Stimulated activated CD4-positive, alpha-beta T cell treated with anti-CD3 and anti-CD28 coated beads, Interleukin-15, amount 100 ng/mL, for 48 hours (primary cell): Measurements from ENCODE around the gene SLC5A6.

Experiments used
- DNase-seq, 2 donors: peaks; one replicate each; pipeline ENCODE4 v3.0.0-alpha.2; 2020; ENCODE audit warnings: low read depth in 2 of 2

SLC5A6 gene

GRCh38 chr2:27211943-27212625, at the start of gene SLC5A6, which contains the start of gene ATRAID:
Gene SLC5A6, minus strand, starts transcription at chr2:27212268. Its CDS starts 4,618 bp downstream, at chr2:27207650.
Gene ATRAID, plus strand, starts transcription at chr2:27212041. Its CDS starts 328 bp downstream, at chr2:27212369.
- peak; percentile 75 to 87 for DNase-seq

DNA sequence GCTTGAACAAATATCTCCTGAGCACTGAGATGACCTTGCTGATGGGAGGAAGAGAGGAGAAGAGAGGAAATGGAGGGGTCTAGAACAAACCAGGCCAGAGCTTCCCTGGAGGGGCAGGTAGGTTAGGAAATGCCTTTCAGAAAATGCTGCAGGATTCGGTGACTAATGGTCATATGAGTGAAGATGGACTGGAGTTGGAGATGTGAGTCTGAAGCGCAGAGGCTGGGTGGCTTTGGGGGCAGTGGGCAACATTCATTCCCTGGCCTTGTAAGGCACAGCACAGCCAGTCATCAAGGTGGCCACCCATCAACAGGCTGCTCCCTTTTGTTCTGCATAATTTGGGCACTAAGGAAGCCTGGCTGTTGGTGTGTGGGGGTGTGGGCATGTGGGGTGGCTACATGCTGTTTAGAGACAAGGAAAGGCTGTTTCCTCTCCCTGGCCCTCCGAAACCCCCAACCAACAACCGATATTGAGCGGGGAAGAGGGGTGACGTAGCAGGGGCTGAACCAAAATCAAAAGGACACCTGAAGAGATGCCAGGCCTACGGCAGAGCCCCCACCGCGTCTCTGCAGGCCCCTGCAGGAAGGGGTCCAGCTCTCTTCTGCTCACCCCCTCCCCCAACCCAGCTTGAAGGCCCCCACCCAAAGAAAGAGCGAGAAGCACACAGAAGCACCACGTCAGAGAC, 49.3 kb upstream of the SLC5A6 start:
- DNase-seq = no peak

DNA sequence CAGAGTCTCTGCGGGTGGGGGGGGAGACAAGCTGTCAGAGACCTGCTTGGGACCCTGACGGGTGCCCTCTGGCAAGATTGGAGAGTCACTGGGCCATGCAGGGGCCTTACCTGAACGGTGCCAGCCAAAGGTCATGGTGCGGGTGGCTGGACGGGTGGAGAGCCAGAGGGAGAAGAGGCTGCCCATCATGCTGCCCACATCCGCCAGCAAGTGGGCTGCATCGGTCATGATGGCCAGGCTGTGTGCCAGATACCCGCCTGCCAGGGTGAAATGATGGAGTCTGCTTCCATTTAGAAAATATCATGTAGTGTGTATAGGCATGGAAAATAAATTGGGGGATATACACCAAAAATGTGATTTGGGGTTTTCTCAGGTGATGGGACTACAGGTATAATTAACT, 46.0 kb upstream of the SLC5A6 start:
- no peak for DNase-seq

DNA sequence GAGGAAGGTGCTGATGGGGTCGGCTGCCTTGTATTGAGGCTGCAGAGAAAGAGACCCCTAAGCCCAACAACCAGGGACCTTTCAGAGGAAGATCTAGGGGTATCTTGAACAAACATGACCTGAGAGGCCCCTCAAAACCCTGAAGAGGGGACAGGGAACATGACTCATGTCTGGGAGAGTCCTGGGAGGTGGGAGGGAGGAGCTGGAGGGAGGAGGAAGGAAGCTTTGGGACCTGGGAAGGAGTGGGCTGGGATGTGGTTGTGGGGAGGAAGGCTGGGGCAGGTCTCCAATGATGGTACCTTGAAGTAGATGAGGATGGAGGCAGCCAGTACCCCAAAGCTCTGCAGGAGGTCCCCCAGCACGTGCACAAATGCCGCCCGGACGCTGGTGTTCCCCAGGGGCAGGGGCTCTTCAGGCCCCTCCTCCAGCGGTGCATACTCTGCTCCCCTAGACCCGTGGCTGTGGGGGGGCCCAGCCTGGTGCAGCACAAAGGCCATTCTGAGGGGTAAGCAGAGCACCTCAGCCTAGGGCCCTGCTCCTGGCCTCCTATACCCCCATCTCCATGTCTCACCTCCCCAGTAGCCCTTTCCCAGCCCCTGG, 44.9 kb upstream of the SLC5A6 start:
- DNase-seq = no peak

DNA sequence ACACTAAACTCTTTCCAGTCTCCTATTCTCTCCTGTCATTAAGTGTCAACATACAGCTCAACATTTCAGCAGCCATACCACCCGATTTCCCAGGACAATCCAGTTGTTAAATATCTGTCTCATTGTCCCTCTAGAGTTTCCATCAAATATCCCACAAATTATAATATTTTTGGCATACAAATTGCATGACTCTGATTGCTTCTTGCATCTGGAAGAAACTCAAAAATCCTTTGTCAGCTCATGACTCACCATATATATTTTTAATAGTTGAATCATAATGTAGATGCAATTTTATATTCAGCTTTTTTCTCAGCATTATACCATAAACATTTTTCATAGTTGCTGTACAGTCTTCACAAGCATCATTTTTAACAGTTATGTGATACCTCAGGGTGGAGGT, 43.6 kb upstream of the SLC5A6 start:
- DNase-seq = no peak

DNA sequence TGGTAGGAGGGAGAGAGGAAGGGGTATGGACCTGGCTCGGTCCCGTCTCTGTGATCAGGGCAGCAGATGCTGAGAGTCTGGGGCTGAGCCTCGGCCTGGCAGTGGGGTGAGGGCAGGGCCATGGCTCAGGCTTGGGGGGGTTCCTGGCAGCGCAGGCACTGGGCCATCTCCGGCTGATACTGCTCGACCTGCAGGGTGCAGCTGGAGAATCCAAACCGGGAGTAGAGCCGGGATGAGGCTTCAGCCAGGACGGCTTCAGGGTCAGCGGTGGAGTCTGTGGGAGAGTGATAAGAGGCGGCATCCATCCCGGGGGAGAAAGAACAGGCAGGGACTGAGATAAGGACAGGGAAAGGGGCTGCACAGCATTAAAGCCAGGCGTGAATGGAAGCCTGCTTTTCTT, 43.1 kb upstream of the SLC5A6 start:
- DNase-seq = no peak

- DNase-seq = no peak
Observed at GRCh38 chr2:27251766-27252165, 39.7 kb upstream of the SLC5A6 start.

DNA sequence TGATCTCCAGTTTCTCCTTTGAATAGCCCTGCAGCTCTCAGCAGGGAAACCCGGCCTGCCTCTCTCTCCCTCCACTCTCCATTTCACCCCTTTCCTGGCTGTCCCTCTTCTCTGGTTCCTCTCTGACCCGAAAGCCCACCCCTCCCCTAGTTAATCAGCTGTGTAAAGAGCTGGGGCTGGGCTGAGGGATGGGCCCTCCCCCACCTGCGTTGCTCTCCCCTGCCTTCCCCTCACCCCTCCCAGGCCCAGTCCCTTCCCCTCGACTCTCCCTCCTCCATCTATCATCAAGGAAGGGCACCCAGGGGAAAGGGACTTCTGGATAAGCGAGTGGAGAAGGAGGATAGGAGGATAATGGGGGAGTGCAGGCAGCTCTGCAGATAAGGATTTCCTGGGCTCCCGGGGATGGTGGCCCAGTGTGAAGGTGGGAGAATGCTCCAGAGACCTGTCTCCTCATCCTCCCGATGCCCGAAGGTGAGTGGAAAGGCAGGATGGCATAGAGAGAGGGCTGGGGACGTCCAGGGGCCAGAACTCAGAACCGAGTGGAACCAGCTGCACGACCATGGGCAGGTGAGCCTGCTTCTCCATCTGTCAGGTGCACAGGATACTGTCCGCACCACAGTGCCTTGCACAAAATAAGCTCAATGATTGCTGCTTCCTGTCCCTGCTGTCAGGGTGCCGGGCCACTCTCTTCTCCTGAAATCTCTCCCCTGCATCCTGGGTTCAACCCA, 38.7 kb upstream of the SLC5A6 start:
- no peak for DNase-seq

DNA sequence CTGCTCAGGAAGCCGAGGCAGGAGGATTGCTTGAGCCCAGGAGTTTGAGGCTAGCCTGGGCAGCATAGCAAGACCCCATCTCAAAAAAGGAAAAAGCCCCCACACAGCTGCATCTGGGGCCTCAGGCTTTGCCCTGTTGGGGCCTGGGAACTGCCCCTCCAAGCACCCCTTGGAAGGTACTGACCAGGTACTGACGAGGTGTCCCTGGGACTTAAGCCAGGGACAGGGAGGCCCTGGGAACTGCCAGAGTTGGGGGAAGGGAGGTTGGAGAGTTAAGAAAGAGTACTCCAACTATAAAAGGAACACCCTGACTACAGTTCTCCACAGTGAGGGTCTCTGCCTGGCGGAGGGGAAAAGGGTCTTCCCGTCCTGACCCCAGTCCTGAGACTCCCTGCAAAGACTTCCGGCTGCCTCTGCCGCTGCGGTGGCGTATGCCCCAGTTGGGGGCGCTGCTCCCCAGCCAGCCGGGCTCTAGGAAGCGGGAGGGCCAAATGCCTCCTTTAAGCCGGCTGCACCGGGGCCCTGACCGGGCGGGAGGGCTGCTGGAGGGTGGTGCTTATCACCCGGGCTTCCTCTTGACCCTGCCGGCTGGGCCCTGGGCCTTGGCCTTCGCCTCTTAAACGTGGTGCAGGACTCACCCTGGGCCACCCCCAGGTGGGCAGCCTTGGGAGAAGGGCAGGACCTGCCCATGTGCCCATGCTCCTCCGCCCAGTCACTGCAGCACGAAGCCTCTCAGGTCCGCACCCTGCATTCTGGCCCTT, 38.0 kb upstream of the SLC5A6 start:
- DNase-seq = peak; percentile 34 to 54

DNA sequence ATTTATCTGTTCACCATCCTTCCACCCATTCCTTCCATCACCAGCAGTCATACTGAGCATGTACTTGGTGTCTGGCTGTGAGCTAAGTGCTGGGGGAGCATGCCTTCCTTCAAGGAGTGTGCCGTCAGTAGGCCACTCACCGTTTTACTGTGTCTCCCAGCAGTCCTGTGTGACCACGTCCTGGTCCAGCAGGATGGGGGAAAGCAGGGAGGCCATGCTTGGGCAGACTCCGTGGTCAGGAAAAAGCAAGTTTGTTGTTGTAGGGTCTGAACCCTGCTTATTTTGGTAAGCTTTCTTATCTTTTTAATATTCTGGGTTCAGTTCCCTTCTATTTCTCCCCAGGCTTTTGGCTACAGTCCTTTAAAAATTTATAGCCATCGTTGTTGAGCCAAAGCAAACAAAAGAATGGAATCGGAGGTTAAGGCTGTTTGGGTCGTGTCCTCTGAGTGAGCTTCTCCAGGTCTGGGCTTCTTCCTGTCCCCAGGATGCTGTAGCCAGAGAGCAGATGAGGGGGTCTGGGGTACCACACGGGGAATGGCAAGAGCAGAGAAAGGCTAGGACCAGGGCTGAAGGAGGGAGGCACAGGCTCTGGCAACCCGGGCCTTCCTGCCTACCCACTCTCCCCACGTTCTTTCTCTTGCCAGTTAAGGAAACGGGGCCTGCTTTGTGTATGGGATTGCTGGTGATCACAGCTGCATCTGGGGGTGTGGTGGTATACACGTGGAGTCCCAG, 37.3 kb upstream of the SLC5A6 start:
- no peak for DNase-seq

DNA sequence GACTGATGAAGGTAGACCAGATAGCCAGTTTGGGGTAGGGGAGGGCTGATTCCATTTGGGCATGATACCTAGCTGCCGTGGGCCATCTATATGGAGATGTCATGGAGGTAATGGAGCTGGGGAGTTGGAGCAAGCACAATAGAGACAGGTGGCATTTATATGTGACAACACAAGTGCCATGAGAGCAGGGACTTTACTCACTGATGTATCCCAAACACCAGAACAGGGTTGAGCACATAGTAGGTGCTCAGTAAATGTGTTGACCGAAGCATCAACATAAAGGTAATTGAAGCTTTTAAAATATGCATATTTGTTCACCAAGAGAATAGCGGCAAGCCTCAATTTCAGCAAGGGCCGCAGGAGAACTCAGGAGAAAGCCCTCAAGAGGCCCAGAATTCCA, 35.8 kb upstream of the SLC5A6 start:
- DNase-seq = no peak

GRCh38 chr2:27245626-27246025, 33.6 kb upstream of the SLC5A6 start:
- no peak for DNase-seq

DNA sequence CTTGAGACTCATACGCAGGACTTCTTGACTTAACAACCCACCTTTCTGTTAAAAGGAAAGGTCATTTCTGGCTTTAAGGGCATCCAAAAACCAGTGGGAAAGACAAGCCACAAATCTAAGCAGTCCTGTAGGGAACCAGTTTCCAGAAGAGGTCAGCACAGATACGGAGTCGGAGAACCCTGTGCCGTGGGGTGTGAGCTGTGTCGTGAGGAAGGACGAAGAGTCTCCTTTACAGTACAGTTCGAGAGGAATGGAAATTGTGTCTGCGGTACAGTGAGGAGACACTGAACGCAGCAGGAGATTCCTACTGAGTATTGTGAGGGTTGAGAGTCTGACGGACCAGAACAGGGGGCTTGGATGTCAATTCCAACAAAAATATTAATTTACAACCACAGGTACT, 33.0 kb upstream of the SLC5A6 start:
- DNase-seq = no peak

- no peak for DNase-seq
Observed at GRCh38 chr2:27243391-27244130, 31.5 kb upstream of the SLC5A6 start.

DNA sequence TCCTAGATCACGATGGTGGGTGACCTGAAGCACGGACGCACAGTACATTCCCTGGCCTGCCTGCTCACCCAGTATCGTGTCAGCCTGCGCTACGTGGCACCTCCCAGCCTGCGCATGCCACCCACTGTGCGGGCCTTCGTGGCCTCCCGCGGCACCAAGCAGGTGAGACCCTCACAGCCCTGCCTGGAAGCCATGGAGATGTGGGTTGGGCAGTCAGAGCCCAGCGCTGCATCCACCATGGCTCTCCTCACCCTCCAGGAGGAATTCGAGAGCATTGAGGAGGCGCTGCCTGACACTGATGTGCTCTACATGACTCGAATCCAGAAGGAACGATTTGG, 30.5 kb upstream of the SLC5A6 start:
- no peak for DNase-seq

DNA sequence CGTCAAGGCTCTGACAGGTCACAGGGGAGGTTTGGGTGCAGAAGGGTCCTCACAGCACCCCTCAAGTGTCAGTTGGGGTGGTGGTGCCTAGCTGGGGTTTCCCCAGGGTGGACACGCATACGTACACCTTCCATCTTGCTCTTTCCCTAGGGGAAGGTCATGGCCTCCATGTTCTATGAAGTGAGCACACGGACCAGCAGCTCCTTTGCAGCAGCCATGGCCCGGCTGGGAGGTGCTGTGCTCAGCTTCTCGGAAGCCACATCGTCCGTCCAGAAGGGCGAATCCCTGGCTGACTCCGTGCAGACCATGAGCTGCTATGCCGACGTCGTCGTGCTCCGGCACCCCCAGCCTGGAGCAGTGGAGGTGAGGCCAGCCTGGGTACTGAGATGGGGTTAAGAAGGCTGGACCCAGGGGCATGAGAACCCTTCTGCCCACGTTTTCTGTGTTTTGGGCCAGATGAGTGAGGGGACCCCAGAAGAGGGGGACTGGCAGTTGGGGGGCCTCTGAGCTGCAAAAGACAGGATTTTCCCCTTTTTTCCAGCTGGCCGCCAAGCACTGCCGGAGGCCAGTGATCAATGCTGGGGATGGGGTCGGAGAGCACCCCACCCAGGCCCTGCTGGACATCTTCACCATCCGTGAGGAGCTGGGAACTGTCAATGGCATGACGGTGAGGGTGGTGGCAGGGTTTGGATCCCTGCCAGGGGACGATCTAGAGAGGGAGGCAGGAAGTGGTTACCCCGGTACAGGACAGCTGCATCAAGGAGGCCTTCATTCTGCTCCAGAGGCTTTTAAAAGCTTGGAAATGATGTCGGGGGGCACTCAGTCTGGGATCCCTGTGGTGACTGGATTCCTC, 29.9 kb upstream of the SLC5A6 start:
- no peak for DNase-seq

DNA sequence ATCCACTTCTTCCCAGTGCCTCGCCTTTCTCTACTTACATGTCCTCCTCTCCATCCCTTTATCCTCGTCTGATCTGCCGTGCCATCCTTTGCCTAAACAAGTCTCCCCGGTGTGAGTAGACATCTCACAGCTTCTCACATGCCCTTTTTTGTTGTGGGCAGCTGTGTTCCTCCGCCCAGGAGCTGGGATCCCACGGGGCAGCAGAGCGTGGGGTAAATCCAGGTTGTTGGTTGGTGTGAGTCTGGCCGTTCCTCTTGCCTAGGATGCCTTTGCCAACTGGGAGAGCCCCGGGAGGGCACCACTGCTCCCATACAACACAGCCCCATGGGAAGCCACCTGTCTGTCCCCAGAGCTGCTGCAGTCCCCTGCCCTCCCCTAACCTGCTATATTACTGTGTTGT, 28.3 kb upstream of the SLC5A6 start:
- no peak for DNase-seq

GRCh38 chr2:27238976-27239375, 26.9 kb upstream of the SLC5A6 start:
- no peak for DNase-seq

- no peak for DNase-seq
Observed at GRCh38 chr2:27237341-27237945, 25.4 kb upstream of the SLC5A6 start.
